Measurements from ENCODE around the gene NFIB.

The NFIB gene

GRCh38 chr9:14344941-14345353 is 31.0 kb upstream of the NFIB start:
- DNase-seq (ENCODE audit: low read depth in 2 of 2): no peak

- no peak for DNase-seq (ENCODE audit: low read depth in 2 of 2)
These were observed 30.1 kb upstream of the NFIB start for GRCh38 chr9:14344053-14344524.

GRCh38 chr9:14343261-14344031 is 29.5 kb upstream of the NFIB start:
- DNase-seq (ENCODE audit: low read depth in 2 of 2): no peak

GRCh38 chr9:14342736-14343135 is 28.8 kb upstream of the NFIB start:
- DNase-seq (ENCODE audit: low read depth in 2 of 2): no peak

- no peak for DNase-seq (ENCODE audit: low read depth in 2 of 2)
These were observed 27.6 kb upstream of the NFIB start for GRCh38 chr9:14341437-14342122.

- DNase-seq (ENCODE audit: low read depth in 2 of 2): no peak
These were observed 27.1 kb upstream of the NFIB start for GRCh38 chr9:14340994-14341393.

GRCh38 chr9:14340219-14340873 is 26.4 kb upstream of the NFIB start:
- DNase-seq (ENCODE audit: low read depth in 2 of 2): no peak

- DNase-seq (ENCODE audit: low read depth in 2 of 2): no peak
These were observed 25.8 kb upstream of the NFIB start for GRCh38 chr9:14339746-14340145.

- no peak for DNase-seq (ENCODE audit: low read depth in 2 of 2)
These were observed 23.7 kb upstream of the NFIB start for GRCh38 chr9:14337615-14338014.

- no peak for DNase-seq (ENCODE audit: low read depth in 2 of 2)
These were observed 22.3 kb upstream of the NFIB start for GRCh38 chr9:14336244-14336643.

GRCh38 chr9:14331120-14331519 is 17.2 kb upstream of the NFIB start:
- no peak for DNase-seq (ENCODE audit: low read depth in 2 of 2)

GRCh38 chr9:14327036-14327435 is 13.1 kb upstream of the NFIB start:
- DNase-seq (ENCODE audit: low read depth in 2 of 2): no peak

GRCh38 chr9:14326264-14326826 is 12.4 kb upstream of the NFIB start:
- no peak for DNase-seq (ENCODE audit: low read depth in 2 of 2)

- DNase-seq (ENCODE audit: low read depth in 2 of 2): no peak
These were observed 11.2 kb upstream of the NFIB start for GRCh38 chr9:14325147-14325546.

GRCh38 chr9:14323985-14324650 is 10.2 kb upstream of the NFIB start:
- no peak for DNase-seq (ENCODE audit: low read depth in 2 of 2)

GRCh38 chr9:14323083-14323971 is 9.4 kb upstream of the NFIB start:
- no peak for DNase-seq (ENCODE audit: low read depth in 2 of 2)

- peak; percentile 73 to 77 for DNase-seq (ENCODE audit: low read depth in 2 of 2)
These were observed 8.5 kb upstream of the NFIB start for GRCh38 chr9:14322211-14323082.

GRCh38 chr9:14321517-14322130 is 7.7 kb upstream of the NFIB start:
- no peak for DNase-seq (ENCODE audit: low read depth in 2 of 2)

All from fibroblast of skin of left biceps (primary cell).